GM12878 (cell line): ENCODE results near the gene CNOT8. TPM values are rescaled to one million over a fixed set of nuclear protein-coding genes. Genes with fewer than 3 reads are reported as not detected.

Source experiments
- BCL3 ChIP-seq: IDR thresholded peaks from 2 replicates; pipeline ENCODE4 v1.6.1; 2011; ENCODE audit warnings: borderline replicate concordance, low read depth, mild to moderate bottlenecking, moderate library complexity, low read length; ENCODE audit not compliant: insufficient read depth, poor library complexity, severe bottlenecking
- CHD1 ChIP-seq: IDR thresholded peaks from 2 replicates; pipeline ENCODE4 v1.6.1; 2012; ENCODE audit warnings: low read depth, low read length, improper control_type of control experiment
- CREB1 ChIP-seq: IDR thresholded peaks from 2 replicates; pipeline ENCODE4 v1.6.1; 2012; ENCODE audit warnings: low read depth, mild to moderate bottlenecking, inconsistent platforms
- CREM ChIP-seq: IDR thresholded peaks from 2 replicates; pipeline ENCODE4 v1.6.1; 2014; ENCODE audit warnings: antibody characterized with exemption, low read depth
- ETV6 ChIP-seq, 2 experiments: fragments of 450-650 bp in 1 of 2; IDR thresholded peaks in 1 of 2; conservative IDR thresholded peaks in 1 of 2; 2 replicates each; pipeline ENCODE4 v1.6.1; 2014; ENCODE audit warnings: antibody characterized with exemption in 1 of 2, borderline replicate concordance in 1 of 2, low read depth in 1 of 2, mild to moderate bottlenecking in 1 of 2, moderate library complexity in 1 of 2
- HDAC2 ChIP-seq: fragments of 200-600 bp; sonication (generic); IDR thresholded peaks from 2 replicates; pipeline ENCODE4 v1.6.1; 2017
- HDGF ChIP-seq: fragments of 450-650 bp; IDR thresholded peaks from 2 replicates; pipeline ENCODE4 v1.6.1; 2016; ENCODE audit warnings: antibody characterized with exemption
- KAT2A ChIP-seq: conservative IDR thresholded peaks from 2 replicates; pipeline ENCODE4 v1.6.1; 2011; ENCODE audit warnings: low read depth, low read length; ENCODE audit not compliant: control insufficient read depth
- MEF2A ChIP-seq: IDR thresholded peaks from 2 replicates; pipeline ENCODE4 v1.6.1; 2011; ENCODE audit warnings: low read depth, mild to moderate bottlenecking, low read length, moderate library complexity; ENCODE audit not compliant: insufficient read depth
- MXI1 ChIP-seq: fragments of 150-350 bp; IDR thresholded peaks from 2 replicates; pipeline ENCODE4 v1.6.1; 2011; ENCODE audit warnings: low read depth, mild to moderate bottlenecking, inconsistent platforms, low read length, improper control_type of control experiment
- NR2F1 ChIP-seq: fragments of 450-650 bp; conservative IDR thresholded peaks from 2 replicates; pipeline ENCODE4 v1.6.1; 2017; ENCODE audit warnings: mild to moderate bottlenecking
- PAX5 ChIP-seq: IDR thresholded peaks from 2 replicates; pipeline ENCODE4 v1.6.1; 2011; ENCODE audit warnings: low read depth, low read length, borderline replicate concordance
- POU2F2 ChIP-seq: IDR thresholded peaks from 3 replicates; pipeline ENCODE4 v1.6.1; 2011; ENCODE audit warnings: low read depth, mild to moderate bottlenecking, low read length, borderline replicate concordance
- SIN3A ChIP-seq: IDR thresholded peaks from 2 replicates; pipeline ENCODE4 v1.6.1; 2012; ENCODE audit warnings: low read depth, low read length, improper control_type of control experiment
- SMC3 ChIP-seq: IDR thresholded peaks from 2 replicates; pipeline ENCODE4 v1.6.1; 2011; ENCODE audit warnings: low read length, improper control_type of control experiment, borderline replicate concordance
- SREBF2 ChIP-seq: IDR thresholded peaks from 2 replicates; pipeline ENCODE4 v1.6.1; 2012; ENCODE audit warnings: mild to moderate bottlenecking, low read length
- STAT1 ChIP-seq: fragments of 450-650 bp; conservative IDR thresholded peaks from 2 replicates; pipeline ENCODE4 v1.6.1; 2014; ENCODE audit warnings: antibody characterized with exemption, mild to moderate bottlenecking
- SUPT20H ChIP-seq: IDR thresholded peaks from 2 replicates; pipeline ENCODE4 v1.6.1; 2011; ENCODE audit warnings: low read depth, mild to moderate bottlenecking, low read length, moderate library complexity, borderline replicate concordance; ENCODE audit not compliant: control insufficient read depth
- TAF1 ChIP-seq: IDR thresholded peaks from 2 replicates; pipeline ENCODE4 v1.6.1; 2011; ENCODE audit warnings: mild to moderate bottlenecking, low read depth, low read length, borderline replicate concordance
- WRNIP1 ChIP-seq: IDR thresholded peaks from 2 replicates; pipeline ENCODE4 v1.6.1; 2011; ENCODE audit warnings: low read depth, low read length, improper control_type of control experiment, borderline replicate concordance
- ZBTB11 ChIP-seq: fragments of 450-650 bp; formaldehyde crosslinking; IDR thresholded peaks from 2 replicates; pipeline ENCODE4 v1.5.0; 2022; ENCODE audit warnings: mild to moderate bottlenecking, missing genetic modification characterization
- ZBTB4 ChIP-seq: fragments of 450-650 bp; formaldehyde crosslinking; IDR thresholded peaks from 2 replicates; pipeline ENCODE4 v1.4.0; 2022; ENCODE audit warnings: mild to moderate bottlenecking, moderate library complexity
- ZZZ3 ChIP-seq: IDR thresholded peaks from 2 replicates; pipeline ENCODE4 v1.6.1; 2011; ENCODE audit warnings: low read depth; ENCODE audit not compliant: control insufficient read depth, insufficient read length
- polyA plus RNA-seq, 11 experiments: library from polyadenylated mRNA; depleted of rRNA in 4 of 11; unstranded in 6 of 11; stranded (reverse) in 5 of 11; fragments of >200 nt; fragmentation: Nextera tagmentation in 4 of 11; fragmentation: Illumina TruSeq in 1 of 11; extraction: Ambion mirVana in 4 of 11; extraction: Trizol in 1 of 11; gene quantifications; 1 replicate in 1 of 11; 2 replicates in 10 of 11; pipeline versions ENCODE4 v1.2.1 to v1.2.3, GENCODE V29; 2011 to 2016; ENCODE audit warnings: inconsistent platforms in 2 of 11, missing spikeins in 2 of 11, low read depth in 1 of 11
- total RNA-seq, 4 experiments: library from RNA; depleted of rRNA in 3 of 4; stranded (reverse); fragments of >200 nt in 3 of 4; fragmentation: Illumina TruSeq in 1 of 4; extraction: Trizol in 1 of 4; gene quantifications; 2 replicates each; pipeline versions ENCODE4 v1.2.1 to v1.2.3, GENCODE V29; 2013 to 2021

CNOT8 gene
- total and polyA plus RNA-seq, 10 of the 15 experiments (the other 5 are each of a cell fraction or from before 2014, with no cell fraction given): 13.2 to 57.1 (median 39.0) TPM

DNA sequence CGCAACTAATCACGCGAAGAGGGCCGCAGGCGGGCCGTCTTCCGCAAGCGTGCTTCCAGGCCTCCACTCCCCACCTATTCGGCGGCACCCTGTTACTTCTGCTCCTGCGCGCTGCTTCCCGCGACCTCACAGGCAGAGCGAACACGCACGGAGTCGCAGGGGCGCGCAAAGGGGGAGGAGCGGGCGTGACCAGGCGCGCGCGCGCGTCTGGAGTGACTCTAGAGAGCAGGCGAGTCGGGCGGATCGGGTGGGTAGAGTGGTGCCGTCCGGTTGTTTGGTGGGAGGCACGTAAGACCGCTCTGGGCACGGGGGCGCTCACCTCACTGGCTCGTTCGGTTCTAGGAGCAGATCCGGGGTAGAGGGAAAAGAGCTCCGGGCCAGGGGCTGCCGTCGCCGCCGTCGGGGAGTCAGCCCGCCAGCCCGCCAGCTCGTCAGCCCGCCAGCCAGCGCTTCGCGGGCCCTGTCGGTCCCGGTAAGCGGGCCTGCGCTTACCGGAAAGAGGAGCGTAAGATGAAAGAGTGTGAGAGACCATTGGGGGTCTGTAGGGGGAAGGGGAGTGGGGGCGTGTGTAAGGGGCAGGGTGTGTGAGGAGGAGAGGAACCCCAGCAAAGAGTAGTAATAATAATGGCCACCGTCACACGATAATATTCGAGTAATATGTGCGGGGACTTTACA lies at the start of gene CNOT8 (continued):
- TF ChIP-seq STAT1 (0 out of 2 replicates have a peak, but pooled peaks have one; percentile 36), HDAC2 (no peak), BCL3 (peak; percentile 9), MXI1 (0 out of 2 replicates have a peak, but pooled peaks have one; percentile 44), NR2F1 (peak; percentile 35; the same call in 1 of the 2 replicates), ZBTB4 (no peak), HDGF (peak; percentile 94), SIN3A (0 out of 2 replicates have a peak, but pooled peaks have one; percentile 24), MEF2A (no peak), CREM (peak; percentile 62), SMC3 (no peak), SREBF2 (no peak), POU2F2 (0 out of 3 replicates have a peak, but pooled peaks have one; percentile 29), WRNIP1 (no peak), CREB1 (peak; percentile 66), ETV6 (conservative IDR thresholded peaks at IDR 0.05 in 1 of 2, IDR thresholded peaks at IDR 0.05 in 1 of 2; ENCODE audit: borderline replicate concordance in 1 of 2, low read depth in 1 of 2) (0 out of 4 replicates have a peak, but pooled peaks of 1 of the 2 experiments have one; percentile 6), PAX5 (peak; percentile 44; the same call in 1 of the 2 replicates), CHD1 (0 out of 2 replicates have a peak, but pooled peaks have one; percentile 34), TAF1 (peak; percentile 72; the same call in 1 of the 2 replicates), SUPT20H (no peak), ZBTB11 (CRISPR knock-in tag) (no peak), ZZZ3 (no peak), KAT2A (no peak)
